ENCODE results near the gene TCAIM. TPM values are rescaled to one million over a fixed set of nuclear protein-coding genes. Genes with fewer than 3 reads are reported as not detected.
A peak's percentile ranks its signal among the peaks of the same experiment; 100 is the strongest.
"Not testable (repeated sequence)": the region's sequence is repeated elsewhere in the genome, so short reads cannot be mapped to it uniquely, and the experiment has no call there.

TCAIM gene
- total RNA-seq, 1 experiment from 2014 or later, result 30.2 TPM

DNA sequence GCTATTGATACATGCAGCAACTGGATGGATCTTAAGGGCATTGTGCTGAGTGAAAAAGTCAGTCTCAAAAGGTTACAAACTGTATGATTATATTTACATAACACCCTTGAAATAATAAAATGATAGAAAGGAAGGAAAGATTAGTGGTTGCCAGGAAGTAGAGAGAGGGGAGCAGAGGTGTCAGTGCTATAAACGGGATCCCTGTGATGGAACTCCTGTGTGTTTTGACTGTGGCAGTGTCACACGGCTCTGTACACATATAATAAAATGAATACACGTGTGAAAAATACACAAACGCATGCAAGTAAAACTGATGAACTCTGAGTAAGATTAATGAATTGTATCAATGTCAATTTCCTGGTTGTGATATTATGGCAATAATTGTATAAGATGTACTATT lies 60.3 kb downstream of the TCAIM start:
- no peak for DNase-seq (ENCODE audit: low read depth, low spot score)
- in situ Hi-C loops (cut with HindIII; ENCODE audit: low pct_unique_long_range_greater_than_20kb, low sequenced_read_pairs), result no loop called here

- in situ Hi-C loops (cut with HindIII; ENCODE audit: low pct_unique_long_range_greater_than_20kb, low sequenced_read_pairs), result no loop called here
- DNase-seq (ENCODE audit: low read depth, low spot score), result no peak
Measured at GRCh38 chr3:44400771-44401170, 62.2 kb downstream of the TCAIM start.

DNA sequence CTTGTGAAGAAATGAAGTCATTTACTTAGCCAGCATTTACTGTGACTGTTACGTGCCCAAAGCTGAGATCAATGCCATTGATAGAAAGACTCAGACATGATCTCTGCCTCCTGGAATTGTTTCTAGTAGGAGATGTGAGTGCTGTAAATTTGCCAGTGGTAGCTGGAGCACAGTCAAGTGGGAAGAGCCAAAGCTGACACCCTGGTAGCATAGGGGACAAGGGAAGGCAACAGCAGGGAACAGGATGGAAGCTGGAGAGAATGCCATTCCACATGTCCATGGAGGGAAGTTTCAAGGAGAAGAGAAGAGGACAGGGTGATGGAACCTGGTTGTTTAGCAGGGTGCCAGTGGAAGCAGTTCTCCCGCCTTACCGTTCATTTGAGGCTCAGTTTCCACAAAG lies 64.0 kb downstream of the TCAIM start:
- DNase-seq (ENCODE audit: low read depth, low spot score), result no peak
- in situ Hi-C loops (cut with HindIII; ENCODE audit: low pct_unique_long_range_greater_than_20kb, low sequenced_read_pairs), result no loop called here

DNA sequence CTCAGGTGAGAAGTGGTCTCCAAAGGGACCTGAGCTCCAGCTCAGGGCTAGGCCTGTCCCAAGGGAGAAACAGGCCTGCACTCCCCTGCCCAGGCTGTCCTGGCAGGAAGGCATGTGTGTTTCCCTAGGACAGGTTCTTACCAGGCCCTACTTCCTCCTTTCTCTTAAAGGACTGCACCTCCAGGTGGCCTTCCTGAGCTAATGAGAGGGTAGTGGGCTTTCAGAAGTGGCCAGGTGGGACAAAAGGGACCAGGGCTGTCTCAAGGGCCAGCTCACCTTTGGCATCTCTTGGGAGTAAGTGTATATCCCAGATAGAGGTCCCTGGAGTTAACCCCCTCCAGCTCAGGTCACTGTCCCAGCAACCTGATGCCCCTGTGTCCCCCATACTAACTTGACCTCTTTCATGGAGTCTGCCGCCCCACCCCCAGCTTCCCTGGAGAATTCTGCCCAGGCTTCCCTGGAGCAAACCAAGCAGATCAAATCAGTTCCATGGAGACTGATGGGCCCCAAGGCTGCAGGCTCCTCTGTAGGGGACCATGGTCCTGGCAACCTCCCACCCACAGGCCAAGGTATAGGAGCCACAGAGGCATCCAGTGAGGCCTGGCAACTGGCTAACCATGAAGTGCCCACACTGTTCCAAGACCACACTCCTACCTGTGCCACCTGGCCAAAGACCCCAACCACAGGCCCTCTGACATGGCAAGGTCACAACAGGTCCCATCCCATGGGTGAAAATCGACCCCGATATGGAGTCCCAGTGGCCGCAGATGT lies 71.3 kb downstream of the TCAIM start:
- no peak for DNase-seq (ENCODE audit: low read depth, low spot score)
- in situ Hi-C loops (cut with HindIII; ENCODE audit: low pct_unique_long_range_greater_than_20kb, low sequenced_read_pairs), result no loop called here

GRCh38 chr3:44411031-44411645 lies 72.6 kb downstream of the TCAIM start:
- in situ Hi-C loops (cut with HindIII; ENCODE audit: low pct_unique_long_range_greater_than_20kb, low sequenced_read_pairs), result no loop called here
- DNase-seq (ENCODE audit: low read depth, low spot score), result no peak

DNA sequence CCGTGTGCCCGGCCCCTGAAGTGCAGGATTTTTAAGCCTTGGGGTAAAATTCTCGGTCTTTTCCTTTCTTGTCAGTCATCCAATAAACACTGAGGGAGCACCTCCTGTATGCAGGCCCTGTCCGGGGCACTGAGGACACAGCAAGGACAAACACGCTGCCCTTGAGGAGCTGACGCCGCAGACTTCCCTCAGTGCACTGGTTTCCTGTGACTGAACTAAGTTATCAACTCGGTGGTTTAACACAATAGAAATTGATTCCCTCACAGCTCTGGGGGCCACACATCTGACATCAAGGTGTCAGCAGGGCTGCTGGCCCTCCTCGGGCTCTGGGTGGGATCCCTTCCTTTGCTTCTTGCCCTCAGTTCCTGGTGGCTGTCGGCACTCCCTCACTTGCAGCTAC lies 73.8 kb downstream of the TCAIM start:
- in situ Hi-C loops (cut with HindIII; ENCODE audit: low pct_unique_long_range_greater_than_20kb, low sequenced_read_pairs), result no loop called here
- DNase-seq (ENCODE audit: low read depth, low spot score), result no peak

GRCh38 chr3:44414517-44415090 lies 76.0 kb downstream of the TCAIM start:
- in situ Hi-C loops (cut with HindIII; ENCODE audit: low pct_unique_long_range_greater_than_20kb, low sequenced_read_pairs), result no loop called here
- no peak for DNase-seq (ENCODE audit: low read depth, low spot score)

- DNase-seq (ENCODE audit: low read depth, low spot score), result no peak
- in situ Hi-C loops (cut with HindIII; ENCODE audit: low pct_unique_long_range_greater_than_20kb, low sequenced_read_pairs), result no loop called here
Measured at GRCh38 chr3:44415421-44415820, 76.9 kb downstream of the TCAIM start.

DNA sequence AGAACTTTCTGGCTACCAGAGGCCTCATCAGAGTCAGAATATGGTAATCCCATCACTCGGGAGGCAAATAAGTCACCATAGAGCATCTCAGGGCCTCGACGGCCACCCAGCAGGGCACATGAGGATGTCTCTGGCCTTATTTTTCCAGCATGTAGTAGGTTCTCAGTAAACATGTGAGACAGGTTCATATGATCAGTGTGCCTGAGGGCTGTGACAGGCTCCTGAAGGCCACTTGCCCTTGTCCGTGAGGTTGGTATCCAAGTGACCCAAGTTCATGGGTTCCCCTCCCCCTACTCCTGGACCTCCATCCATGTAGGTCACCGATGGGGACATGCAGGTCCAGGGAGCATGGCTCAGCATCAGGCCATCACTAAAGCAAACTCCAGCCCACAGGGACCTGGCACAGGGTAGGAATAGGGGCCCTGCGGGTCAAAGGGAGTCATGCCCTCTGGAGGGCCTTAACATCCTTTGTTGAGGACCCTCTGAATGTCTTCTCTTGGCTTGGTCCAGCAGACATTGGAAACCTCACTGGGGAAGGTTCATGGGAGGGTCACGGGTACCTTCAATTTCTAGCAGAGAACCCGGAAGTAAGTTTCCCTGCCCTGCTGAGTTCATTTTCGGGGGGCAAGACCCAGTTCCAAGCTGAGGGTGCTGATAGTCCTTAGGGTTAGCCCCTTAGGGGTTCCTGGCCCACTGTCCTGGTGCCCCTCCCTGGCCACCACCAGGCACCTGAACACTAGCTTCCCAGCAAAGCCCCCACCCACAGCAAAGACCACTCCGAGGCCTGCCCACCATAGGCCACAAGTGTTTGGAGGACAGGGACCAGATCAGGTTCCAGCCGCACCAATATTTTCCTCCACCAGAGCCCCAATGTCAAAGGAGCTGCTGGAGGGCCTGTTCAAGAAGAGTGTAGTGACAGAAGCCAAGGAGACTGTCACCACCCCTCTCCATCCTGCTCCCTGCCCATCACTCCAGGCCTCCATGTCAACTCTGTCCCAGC lies 77.8 kb downstream of the TCAIM start:
- in situ Hi-C loops (cut with HindIII; ENCODE audit: low pct_unique_long_range_greater_than_20kb, low sequenced_read_pairs), result no loop called here
- no peak for DNase-seq (ENCODE audit: low read depth, low spot score)

GRCh38 chr3:44418118-44418517 lies 79.6 kb downstream of the TCAIM start:
- DNase-seq (ENCODE audit: low read depth, low spot score); in situ Hi-C loops (cut with HindIII; ENCODE audit: low pct_unique_long_range_greater_than_20kb, low sequenced_read_pairs): not testable (repeated sequence)

GRCh38 chr3:44418549-44418948 lies 80.0 kb downstream of the TCAIM start:
- no peak for DNase-seq (ENCODE audit: low read depth, low spot score)
- in situ Hi-C loops (cut with HindIII; ENCODE audit: low pct_unique_long_range_greater_than_20kb, low sequenced_read_pairs), result no loop called here

DNA sequence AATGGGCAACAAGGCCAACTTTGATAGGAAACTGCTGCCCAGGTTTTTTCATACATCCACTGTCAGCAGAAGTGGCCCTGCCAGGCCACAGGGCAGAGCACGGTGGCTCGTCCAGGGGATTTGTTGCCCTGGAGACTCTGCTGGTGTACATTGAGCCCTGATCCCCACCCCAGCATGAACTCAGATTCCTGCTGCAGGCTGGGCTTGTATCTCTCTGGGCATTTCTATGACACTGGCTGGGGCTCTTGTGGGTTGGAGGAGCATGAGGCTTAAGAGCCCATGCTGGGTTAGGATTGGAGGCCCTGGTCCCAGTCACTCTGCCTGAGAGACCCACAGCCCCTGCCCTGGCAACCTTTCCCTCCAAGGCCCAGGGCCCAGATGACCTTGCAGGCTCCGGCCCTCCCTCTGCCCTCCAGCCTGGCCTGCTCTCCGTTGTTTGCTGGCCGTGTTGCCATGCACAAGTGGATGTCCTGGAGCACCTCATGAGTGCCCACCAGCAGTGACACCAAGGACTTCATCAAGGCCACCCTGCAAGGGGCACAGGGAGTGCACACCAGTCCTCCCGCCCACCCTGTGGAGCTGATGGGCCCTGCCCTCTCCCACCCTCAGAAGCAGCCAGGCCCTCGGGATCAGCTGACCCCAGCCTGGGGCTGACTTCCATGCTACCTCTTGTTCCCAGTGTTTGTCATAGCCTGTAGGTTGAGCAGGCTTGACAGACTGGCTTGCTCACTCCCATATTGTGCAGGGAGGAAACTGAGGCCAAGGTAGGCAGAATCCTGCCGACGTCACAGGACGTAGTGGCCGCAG lies 80.8 kb downstream of the TCAIM start:
- no peak for DNase-seq (ENCODE audit: low read depth, low spot score)
- in situ Hi-C loops (cut with HindIII; ENCODE audit: low pct_unique_long_range_greater_than_20kb, low sequenced_read_pairs), result no loop called here

DNA sequence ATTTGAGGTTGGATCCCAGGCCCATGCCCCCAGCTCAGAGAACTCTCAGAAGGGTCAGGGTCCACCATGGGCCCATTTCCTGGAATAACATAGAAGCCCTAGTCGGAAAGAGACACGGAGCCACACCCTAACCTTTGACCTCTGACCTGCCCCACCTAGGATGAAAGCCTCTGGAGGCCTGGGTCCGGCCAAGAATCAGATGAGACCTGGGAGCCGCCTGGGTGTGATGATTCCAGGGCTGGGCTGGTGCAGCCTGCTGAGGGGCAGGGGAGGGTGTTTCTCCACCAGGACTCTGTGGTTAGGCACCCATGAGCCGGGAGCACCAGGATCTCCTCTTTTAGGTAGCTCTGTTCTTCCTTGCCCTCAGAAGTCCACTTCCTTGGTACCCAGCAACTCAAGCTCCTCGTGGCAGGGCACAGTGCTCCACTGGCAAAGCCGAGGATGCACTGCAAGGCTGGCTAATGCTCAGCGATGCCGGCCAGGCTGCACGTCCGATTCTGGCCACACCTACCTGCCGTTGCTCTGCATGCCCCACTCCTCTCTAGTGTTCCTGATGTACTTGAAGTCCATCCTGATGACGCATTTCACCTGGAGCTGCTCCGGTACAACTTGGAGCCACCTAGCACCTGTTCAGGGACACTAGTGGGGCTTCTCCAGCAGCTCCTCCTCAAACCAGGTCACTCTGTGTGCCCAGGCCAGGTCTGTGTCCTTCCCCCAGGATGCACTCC lies 81.5 kb downstream of the TCAIM start:
- DNase-seq (ENCODE audit: low read depth, low spot score), result no peak
- in situ Hi-C loops (cut with HindIII; ENCODE audit: low pct_unique_long_range_greater_than_20kb, low sequenced_read_pairs), result no loop called here

- DNase-seq (ENCODE audit: low read depth, low spot score), result no peak
- in situ Hi-C loops (cut with HindIII; ENCODE audit: low pct_unique_long_range_greater_than_20kb, low sequenced_read_pairs), result no loop called here
Measured at GRCh38 chr3:44420676-44421075, 82.1 kb downstream of the TCAIM start.

DNA sequence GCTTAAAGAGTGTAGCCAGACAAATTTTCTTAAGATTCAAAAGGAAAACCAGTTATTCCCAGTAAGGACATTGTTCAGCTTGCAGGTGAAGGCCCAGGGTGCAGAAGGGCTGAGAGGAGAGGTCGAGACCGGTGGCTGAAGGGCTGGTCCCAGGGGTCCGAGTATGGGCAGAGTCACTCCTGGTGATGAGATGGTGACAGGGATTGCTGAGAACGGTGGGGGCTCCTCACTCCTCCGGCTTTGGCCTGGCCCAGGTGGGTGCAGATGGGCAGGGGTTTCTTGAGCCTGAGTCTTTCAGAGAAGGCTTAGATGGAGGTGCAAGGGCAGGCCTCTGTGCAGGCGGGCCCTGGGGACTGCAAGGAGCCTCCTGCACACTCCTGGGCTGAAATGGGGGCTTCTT lies 82.7 kb downstream of the TCAIM start:
- in situ Hi-C loops (cut with HindIII; ENCODE audit: low pct_unique_long_range_greater_than_20kb, low sequenced_read_pairs), result no loop called here
- no peak for DNase-seq (ENCODE audit: low read depth, low spot score)

DNA sequence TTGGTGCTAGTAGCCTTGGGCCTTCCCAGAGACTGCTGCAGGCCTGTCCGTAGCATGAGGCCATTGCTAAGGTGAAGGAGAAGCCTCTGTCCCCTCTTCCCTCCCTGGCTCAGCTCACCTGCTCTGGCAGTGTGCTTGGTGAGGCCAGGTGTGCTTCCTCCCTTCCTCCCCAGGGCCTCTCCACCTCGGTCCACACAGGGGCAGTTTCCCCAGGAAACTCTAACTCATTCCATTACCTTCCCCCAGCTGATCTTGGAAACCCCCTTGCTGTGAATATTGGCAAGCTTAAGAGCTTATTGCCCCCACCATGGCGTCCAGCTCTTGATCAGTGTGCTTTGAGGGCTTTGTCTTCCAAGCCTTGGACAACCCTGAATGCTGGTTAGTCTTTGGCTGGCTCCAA lies 86.2 kb downstream of the TCAIM start:
- DNase-seq (ENCODE audit: low read depth, low spot score), result no peak
- in situ Hi-C loops (cut with HindIII; ENCODE audit: low pct_unique_long_range_greater_than_20kb, low sequenced_read_pairs), result no loop called here

DNA sequence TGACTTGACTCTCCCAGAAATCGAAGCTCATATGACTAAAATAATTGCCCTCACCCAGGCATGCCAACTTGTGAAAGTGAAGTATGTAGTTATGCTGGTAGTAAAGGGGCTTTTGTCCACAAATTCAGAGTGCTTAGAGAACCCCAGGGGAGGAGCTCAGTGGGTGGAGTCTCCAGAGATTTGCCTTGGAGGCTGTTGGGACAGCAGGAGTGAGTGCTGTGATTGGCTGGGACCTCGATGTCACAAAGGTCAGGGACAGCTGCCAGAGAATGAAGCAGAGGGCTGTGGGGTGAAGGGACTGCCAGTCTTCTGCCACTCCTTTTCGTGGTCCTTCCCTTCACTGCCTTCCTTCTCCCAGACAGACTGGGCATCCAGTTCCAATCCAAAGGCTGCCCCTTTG lies 89.1 kb downstream of the TCAIM start:
- DNase-seq (ENCODE audit: low read depth, low spot score), result peak; percentile 14
- in situ Hi-C loops (cut with HindIII; ENCODE audit: low pct_unique_long_range_greater_than_20kb, low sequenced_read_pairs), result no loop called here

Measured in SK-MEL-5 (cell line).